ENCODE data around the gene RTN4RL2.

Gene RTN4RL2

GRCh38 chr11:57491371-57492061, 31.2 kb downstream of the RTN4RL2 start:
- TF ChIP-seq CTCF (conservative IDR thresholded peaks at IDR 0.05) = peak; percentile 65
- no peak overlapping the region for H3K27ac ChIP-seq

- peak overlapping the region; percentile 24; the same call in 1 of the 2 replicates for H3K27ac ChIP-seq
- TF ChIP-seq CTCF (conservative IDR thresholded peaks at IDR 0.05) = peak; percentile 95
Observed at GRCh38 chr11:57493507-57494503, 33.5 kb downstream of the RTN4RL2 start.

GRCh38 chr11:57496109-57496820, 35.9 kb downstream of the RTN4RL2 start:
- no peak for TF ChIP-seq CTCF (conservative IDR thresholded peaks at IDR 0.05)
- no peak overlapping the region for H3K27ac ChIP-seq

- no peak overlapping the region; the same call in 1 of the 2 replicates for H3K27ac ChIP-seq
Observed at GRCh38 chr11:57497303-57498247, 37.2 kb downstream of the RTN4RL2 start.

GRCh38 chr11:57498540-57498939, 38.2 kb downstream of the RTN4RL2 start:
- H3K27ac ChIP-seq = peak overlapping the region; percentile 82
- TF ChIP-seq CTCF (conservative IDR thresholded peaks at IDR 0.05) = no peak

More at GRCh38 chr11:57497303-57498247, 37.2 kb downstream of the RTN4RL2 start:
- no peak for TF ChIP-seq CTCF (conservative IDR thresholded peaks at IDR 0.05)

- peak overlapping the region; percentile 82 for H3K27ac ChIP-seq
- no peak for TF ChIP-seq CTCF (conservative IDR thresholded peaks at IDR 0.05)
Observed at GRCh38 chr11:57499413-57499982, 39.2 kb downstream of the RTN4RL2 start.
